ENCODE results near the gene SLC38A1.

DNA sequence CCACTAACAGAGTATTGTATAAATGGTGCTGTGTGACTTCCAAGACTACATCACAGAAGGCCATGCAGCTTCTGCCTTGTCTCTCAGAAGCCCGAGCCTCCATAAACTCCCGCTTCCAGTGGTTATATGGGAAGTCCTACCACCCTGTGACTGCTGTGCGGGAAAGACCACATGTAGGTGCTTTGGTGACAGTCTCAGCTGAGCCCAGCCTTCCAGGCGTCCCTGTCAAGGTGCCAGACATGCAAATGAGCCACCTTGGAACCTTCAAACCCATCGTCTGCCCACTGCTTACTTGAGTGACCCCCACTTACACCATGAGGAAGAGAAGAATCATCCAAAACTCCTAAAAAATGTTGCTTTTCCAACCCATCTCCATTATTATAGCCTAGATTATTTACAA, 123.0 kb downstream of the SLC38A1 start:
- TF ChIP-seq CTCF (IDR thresholded peaks at IDR 0.05 in 8 of 11, conservative IDR thresholded peaks at IDR 0.05 in 3 of 11): no peak
- no peak for TF ChIP-seq POLR2A (IDR thresholded peaks at IDR 0.05)
